ENCODE results near the gene CAMK1. TPM values are rescaled to one million over a fixed set of nuclear protein-coding genes. Genes with fewer than 3 reads are reported as not detected.

Gene CAMK1
- total RNA-seq, 1 experiment from 2014 or later = 9.7 TPM

DNA sequence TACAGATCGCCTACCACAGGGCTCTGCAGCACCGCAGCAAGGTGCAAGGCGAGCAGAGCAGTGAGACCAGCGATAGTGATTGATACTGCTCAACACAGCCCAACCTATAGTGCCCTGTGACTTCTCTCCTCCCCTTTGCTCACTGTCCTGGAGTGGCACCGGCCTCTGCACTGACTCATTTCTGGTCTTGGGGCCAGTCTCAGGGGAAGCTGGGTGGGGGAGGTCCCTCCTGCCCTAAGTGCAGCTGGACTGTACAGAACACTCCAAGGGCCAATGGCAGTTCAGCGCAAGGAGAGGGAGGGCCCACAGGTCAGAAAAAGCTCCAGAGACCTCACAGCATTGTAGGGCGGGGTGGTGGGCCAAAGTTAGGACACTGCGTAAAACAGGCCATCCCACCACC, 22.5 kb downstream of the CAMK1 start:
- BruUV-seq (replicated peaks) = no TSS peak
- no peak overlapping the region for H3K4me3 Mint-ChIP-seq (ENCODE audit: unreplicated experiment)
- intact Hi-C loops (cut with micrococcal nuclease; ENCODE audit: unreplicated experiment) = no loop called here
- no peak overlapping the region for H3K27ac Mint-ChIP-seq (ENCODE audit: unreplicated experiment)
- CTCF ChIA-PET = no interaction called here
- no peaks in the 10 kb centered on the region for H3K9me3 Mint-ChIP-seq (ENCODE audit: unreplicated experiment)
- POLR2A ChIA-PET = no interaction called here
- peaks cover 8% of the 10 kb centered on the region; the same call in 1 of the 2 replicates for H3K4me1 ChIP-seq
- H3K9me3 ChIP-seq = no peaks in the 10 kb centered on the region
- DNase-seq = no peak
- peaks cover 24% of the 10 kb centered on the region for H3K36me3 Mint-ChIP-seq (ENCODE audit: insufficient read depth, unreplicated experiment)
- TF ChIP-seq, protein P1, sequence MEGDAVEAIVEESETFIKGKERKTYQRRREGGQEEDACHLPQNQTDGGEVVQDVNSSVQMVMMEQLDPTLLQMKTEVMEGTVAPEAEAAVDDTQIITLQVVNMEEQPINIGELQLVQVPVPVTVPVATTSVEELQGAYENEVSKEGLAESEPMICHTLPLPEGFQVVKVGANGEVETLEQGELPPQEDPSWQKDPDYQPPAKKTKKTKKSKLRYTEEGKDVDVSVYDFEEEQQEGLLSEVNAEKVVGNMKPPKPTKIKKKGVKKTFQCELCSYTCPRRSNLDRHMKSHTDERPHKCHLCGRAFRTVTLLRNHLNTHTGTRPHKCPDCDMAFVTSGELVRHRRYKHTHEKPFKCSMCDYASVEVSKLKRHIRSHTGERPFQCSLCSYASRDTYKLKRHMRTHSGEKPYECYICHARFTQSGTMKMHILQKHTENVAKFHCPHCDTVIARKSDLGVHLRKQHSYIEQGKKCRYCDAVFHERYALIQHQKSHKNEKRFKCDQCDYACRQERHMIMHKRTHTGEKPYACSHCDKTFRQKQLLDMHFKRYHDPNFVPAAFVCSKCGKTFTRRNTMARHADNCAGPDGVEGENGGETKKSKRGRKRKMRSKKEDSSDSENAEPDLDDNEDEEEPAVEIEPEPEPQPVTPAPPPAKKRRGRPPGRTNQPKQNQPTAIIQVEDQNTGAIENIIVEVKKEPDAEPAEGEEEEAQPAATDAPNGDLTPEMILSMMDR (IDR thresholded peaks at IDR 0.05; ENCODE audit: insufficient read depth in 1 of 2, low read depth in 1 of 2, low read length in 1 of 2, severe bottlenecking in 1 of 2, unreplicated experiment in 1 of 2) = no peak
- no peak overlapping the region for H3K4me3 ChIP-seq (ENCODE audit: low read depth, low read length)
- H3K27me3 ChIP-seq (replicated peaks; ENCODE audit: control insufficient read depth, insufficient read depth, low read length) = no peaks in the 10 kb centered on the region
- no peaks in the 10 kb centered on the region for H3K27me3 Mint-ChIP-seq (ENCODE audit: insufficient read depth, unreplicated experiment)
- peaks cover 3% of the 10 kb centered on the region; the same call in 1 of the 2 replicates for H3K36me3 ChIP-seq (ENCODE audit: control insufficient read depth, insufficient read depth, low read length)
- H3K4me1 Mint-ChIP-seq (ENCODE audit: low read depth, unreplicated experiment) = no peaks in the 10 kb centered on the region

DNA sequence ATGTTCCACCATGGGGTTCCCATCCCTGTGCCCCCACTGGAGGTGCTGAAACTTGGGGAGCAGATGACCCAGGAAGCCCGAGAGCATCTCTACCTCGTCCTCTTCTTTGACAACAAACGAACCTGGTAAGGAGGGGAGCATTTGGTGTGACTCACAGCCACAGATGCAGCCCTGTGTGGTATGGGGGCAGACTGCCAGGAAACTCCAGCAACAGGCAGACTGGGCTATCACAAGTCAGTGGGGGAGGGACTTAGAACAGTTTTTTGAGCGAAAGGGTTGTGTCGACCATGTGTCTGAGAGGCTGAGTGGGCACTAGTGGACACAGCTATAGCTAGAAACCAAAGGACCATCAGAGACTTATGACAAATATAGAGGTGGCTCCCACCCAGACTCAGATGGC, 23.4 kb downstream of the CAMK1 start:
- ChIA-PET CTCF (no interaction called here), POLR2A (no interaction called here)
- intact Hi-C loops (cut with micrococcal nuclease; ENCODE audit: unreplicated experiment) = no loop called here

DNA sequence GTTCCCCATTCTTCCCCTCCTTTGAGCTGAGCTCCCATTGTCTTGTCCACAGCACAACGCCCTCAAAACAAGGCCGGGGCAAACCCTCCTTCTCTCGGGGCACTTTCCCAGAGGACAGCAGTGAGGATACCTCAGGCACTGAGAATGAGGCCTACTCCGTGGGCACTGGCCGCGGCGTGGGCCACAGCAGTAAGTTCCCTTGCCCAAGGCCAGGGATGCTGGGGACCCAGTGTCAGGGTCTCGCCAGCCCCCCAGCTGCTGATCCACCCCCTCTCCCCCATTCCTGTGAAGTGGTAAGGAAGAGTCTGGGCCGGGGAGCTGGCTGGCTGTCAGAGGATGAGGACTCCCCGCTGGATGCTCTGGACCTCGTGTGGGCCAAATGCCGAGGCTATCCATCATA, 24.2 kb downstream of the CAMK1 start:
- H3K4me1 Mint-ChIP-seq (ENCODE audit: low read depth, unreplicated experiment) = no peaks in the 10 kb centered on the region
- peaks cover 39% of the 10 kb centered on the region for H3K36me3 Mint-ChIP-seq (ENCODE audit: insufficient read depth, unreplicated experiment)
- no peaks in the 10 kb centered on the region for H3K9me3 Mint-ChIP-seq (ENCODE audit: unreplicated experiment)
- no peaks in the 10 kb centered on the region for H3K9me3 ChIP-seq
- H3K27me3 Mint-ChIP-seq (ENCODE audit: insufficient read depth, unreplicated experiment) = no peaks in the 10 kb centered on the region
- H3K4me1 ChIP-seq = 0 out of 2 replicates have a peak, but pooled peaks cover 4% of the 10 kb centered on the region
- BruUV-seq (replicated peaks) = no TSS peak
- intact Hi-C loops (cut with micrococcal nuclease; ENCODE audit: unreplicated experiment) = no loop called here
- TF ChIP-seq, protein P1 (IDR thresholded peaks at IDR 0.05; ENCODE audit: insufficient read depth in 1 of 2, low read depth in 1 of 2, low read length in 1 of 2, severe bottlenecking in 1 of 2, unreplicated experiment in 1 of 2) = no peak
- no peak overlapping the region for H3K4me3 Mint-ChIP-seq (ENCODE audit: unreplicated experiment)
- no peaks in the 10 kb centered on the region for H3K27me3 ChIP-seq (replicated peaks; ENCODE audit: control insufficient read depth, insufficient read depth, low read length)
- ChIA-PET CTCF (no interaction called here), POLR2A (no interaction called here)
- DNase-seq = no peak
- H3K27ac Mint-ChIP-seq (ENCODE audit: unreplicated experiment) = no peak overlapping the region
- peaks cover 5% of the 10 kb centered on the region for H3K36me3 ChIP-seq (ENCODE audit: control insufficient read depth, insufficient read depth, low read length)
- H3K4me3 ChIP-seq (ENCODE audit: low read depth, low read length) = no peak overlapping the region

More for the DNA sequence above, 23.4 kb downstream of the CAMK1 start:
- peaks cover 31% of the 10 kb centered on the region for H3K36me3 Mint-ChIP-seq (ENCODE audit: insufficient read depth, unreplicated experiment)
- H3K27ac Mint-ChIP-seq (ENCODE audit: unreplicated experiment) = no peak overlapping the region
- H3K4me3 ChIP-seq (ENCODE audit: low read depth, low read length) = no peak overlapping the region
- BruUV-seq (replicated peaks) = no TSS peak
- no peak for DNase-seq
- H3K4me3 Mint-ChIP-seq (ENCODE audit: unreplicated experiment) = no peak overlapping the region
- TF ChIP-seq, protein P1 (IDR thresholded peaks at IDR 0.05; ENCODE audit: insufficient read depth in 1 of 2, low read depth in 1 of 2, low read length in 1 of 2, severe bottlenecking in 1 of 2, unreplicated experiment in 1 of 2) = no peak
- peaks cover 3% of the 10 kb centered on the region for H3K36me3 ChIP-seq (ENCODE audit: control insufficient read depth, insufficient read depth, low read length)
- no peaks in the 10 kb centered on the region for H3K4me1 Mint-ChIP-seq (ENCODE audit: low read depth, unreplicated experiment)
- peaks cover 7% of the 10 kb centered on the region; the same call in 1 of the 2 replicates for H3K4me1 ChIP-seq
- H3K27me3 Mint-ChIP-seq (ENCODE audit: insufficient read depth, unreplicated experiment) = no peaks in the 10 kb centered on the region
- no peaks in the 10 kb centered on the region for H3K9me3 ChIP-seq
- no peaks in the 10 kb centered on the region for H3K9me3 Mint-ChIP-seq (ENCODE audit: unreplicated experiment)
- no peaks in the 10 kb centered on the region for H3K27me3 ChIP-seq (replicated peaks; ENCODE audit: control insufficient read depth, insufficient read depth, low read length)

All from Caco-2 (cell line).